NCI-H82 treated with DMSO at 0.1 percent for 48 hours (cell line): ENCODE results near the gene KIF1A.
"Not testable (repeated sequence)": the region's sequence is repeated elsewhere in the genome, so short reads cannot be mapped to it uniquely, and the experiment has no call there.

ENCODE experiments used
- DNase-seq: peaks from one replicate; lab custom pipeline; 2025; ENCODE audit not compliant: unreplicated experiment; lab: John Stamatoyannopoulos, UW

Gene KIF1A

GRCh38 chr2:240787521-240788472, 32.2 kb downstream of the KIF1A start:
- DNase-seq = no peak

GRCh38 chr2:240786871-240787311, 33.1 kb downstream of the KIF1A start:
- DNase-seq = no peak

- no peak for DNase-seq
These were observed 33.6 kb downstream of the KIF1A start for GRCh38 chr2:240786355-240786841.

DNA sequence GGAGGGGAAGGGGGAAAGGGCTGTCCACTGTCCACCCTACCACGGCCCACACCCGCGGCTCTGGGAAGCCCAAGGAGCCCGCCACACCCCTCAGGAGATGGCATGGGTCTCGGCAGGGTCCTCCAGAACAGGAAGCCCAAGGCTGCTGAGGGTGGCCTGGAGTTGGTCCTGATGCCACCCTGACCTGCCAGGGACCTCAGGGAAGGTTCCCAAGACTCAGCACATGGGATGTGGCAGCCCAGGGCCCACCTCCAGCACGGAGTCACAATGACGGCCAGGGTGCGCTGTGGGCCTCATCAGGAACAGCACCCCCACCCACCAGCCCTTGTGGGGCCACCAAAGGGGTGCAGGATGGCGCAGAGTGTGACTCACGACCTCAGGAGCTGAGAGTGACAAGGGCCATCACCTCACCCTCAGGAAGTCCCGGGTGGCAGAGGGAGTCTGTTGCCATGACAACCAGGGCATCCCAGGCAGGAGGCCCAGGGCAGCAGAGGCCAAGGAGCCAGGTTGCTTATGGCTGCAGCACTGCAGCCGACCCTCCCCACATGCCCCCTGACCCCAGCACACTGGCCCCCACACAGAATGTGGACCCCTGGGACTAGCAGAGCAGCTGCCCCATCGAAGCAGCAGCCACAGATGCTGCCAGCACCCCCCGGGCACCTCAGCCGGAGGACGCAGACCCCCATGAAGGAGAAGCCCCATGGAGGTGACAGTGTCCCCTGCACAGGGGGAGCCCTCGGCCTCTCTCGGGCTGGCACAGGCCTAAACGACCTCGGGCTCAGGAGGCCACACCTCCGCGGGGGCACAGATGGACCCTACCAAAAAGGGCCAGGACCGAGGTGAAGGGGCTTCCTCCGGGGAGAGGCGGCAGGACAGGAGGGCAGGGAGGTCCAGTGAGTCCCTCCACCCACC, 34.3 kb downstream of the KIF1A start:
- no peak for DNase-seq

GRCh38 chr2:240784629-240785423, 35.2 kb downstream of the KIF1A start:
- DNase-seq = no peak

DNA sequence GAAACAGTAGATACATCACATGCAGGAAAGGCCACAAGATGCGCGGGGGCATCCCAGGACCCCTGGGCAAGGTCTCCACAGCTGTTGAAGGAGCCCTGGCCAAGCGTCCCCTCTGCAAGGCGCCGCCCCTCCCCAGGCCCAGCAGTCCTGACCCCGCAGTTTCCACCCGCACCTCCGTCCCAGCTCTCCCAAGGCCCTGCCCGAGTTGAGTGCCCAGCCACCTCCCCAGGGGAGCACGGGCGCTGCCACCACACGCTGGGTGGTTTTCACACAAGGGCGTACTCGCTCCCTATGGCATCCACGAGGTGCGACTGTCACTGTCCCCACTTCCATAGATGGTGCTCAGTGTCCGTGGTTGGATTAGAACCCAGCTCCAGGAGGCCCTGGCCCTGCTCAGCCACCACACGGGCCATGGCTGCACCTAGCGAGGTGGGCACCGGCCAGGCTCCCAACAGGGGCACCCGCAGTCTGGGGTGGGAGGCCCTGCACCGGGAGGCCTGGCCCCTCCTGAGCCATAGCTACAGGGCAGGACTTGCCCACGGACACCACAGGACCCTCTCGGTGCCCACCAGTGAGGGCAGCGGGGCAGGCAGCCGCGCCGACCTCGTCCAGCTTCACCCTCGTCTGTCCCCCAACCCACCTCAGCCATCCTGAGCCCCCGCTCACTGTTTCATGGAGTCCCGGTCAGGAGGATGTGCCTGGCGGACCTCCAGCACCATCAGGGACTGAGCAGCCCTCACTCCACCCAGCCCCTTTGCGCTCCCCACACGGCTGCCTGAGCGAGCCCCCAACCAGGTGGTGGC, 36.0 kb downstream of the KIF1A start:
- DNase-seq = no peak

DNA sequence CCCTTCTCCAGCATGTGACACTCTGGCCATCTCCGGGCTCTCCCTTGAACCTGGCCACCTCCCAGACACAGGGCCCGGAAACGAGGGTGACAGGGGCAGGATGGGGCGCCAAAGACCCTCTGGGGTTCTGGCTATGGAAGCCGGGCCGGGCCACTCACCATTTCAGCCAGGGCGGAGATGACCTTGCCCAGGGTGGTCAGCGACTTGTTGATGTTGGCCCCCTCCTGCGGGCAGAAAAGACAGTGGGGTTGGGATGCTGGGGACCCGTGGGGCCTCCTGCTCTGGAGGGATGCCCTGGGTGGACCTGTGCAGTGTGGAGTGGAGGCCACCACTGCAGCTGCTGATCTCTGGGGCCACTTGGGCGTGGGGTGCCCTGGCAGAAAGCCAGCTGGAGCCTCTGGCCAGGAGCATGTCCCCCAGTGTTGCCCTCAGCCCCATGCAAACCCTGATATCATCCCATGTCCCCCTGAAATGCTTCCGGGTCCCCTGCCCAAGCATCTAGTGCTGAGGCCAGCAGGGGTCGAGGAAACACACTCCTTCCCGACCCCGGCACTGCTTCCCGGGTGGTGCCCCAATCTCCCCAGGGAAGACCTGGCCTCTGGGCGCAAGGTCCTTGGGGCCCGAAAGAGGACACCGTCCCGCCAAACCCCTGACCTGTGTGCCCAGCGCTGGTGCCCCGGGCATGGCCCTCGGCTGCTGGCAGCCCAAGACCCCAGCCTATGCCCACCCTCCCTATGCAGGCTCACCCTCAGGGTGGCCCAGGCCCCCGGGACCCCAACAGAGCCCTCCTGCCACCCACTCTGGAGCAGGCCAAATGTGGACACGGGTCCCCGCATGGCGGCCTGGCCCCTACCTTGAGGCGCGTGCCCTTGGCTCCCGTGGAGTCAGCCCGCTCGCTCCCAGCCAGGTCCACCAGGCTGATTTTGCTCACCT, 36.9 kb downstream of the KIF1A start:
- no peak for DNase-seq

DNA sequence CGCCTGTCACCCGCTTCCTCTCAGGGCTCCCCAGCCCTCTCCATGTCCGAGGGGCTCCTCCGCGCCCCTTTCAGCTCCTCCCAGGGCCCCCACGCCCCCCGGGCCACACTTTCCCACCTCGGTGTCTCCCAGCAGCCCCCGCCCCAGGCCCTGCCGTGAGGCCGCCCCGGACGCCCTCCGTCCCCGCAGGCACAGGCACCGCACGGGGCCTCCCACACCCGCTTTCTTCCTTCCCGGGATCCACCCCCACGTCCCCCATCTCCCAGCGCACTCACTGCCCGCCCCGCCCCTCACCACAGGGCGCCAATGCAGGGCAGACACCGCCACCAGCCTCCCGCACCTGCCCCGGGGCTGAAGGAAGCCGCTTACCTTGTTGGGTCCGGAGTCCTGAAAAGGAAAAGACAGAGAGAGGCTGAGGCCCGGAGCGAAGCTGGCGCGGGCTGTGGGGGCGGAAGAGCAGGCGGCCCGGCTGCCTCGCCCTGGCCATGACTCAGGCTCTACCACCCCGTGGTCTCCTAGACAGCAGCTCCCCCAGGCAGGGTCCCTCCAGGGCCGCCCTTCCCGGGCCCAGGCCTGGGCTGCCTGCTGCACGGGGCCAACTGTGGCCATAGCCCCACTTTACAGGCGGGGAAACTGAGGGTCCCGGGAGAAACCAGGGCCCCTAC, 37.7 kb downstream of the KIF1A start:
- no peak for DNase-seq

- DNase-seq = no peak
These were observed 38.4 kb downstream of the KIF1A start for GRCh38 chr2:240781471-240782220.

DNA sequence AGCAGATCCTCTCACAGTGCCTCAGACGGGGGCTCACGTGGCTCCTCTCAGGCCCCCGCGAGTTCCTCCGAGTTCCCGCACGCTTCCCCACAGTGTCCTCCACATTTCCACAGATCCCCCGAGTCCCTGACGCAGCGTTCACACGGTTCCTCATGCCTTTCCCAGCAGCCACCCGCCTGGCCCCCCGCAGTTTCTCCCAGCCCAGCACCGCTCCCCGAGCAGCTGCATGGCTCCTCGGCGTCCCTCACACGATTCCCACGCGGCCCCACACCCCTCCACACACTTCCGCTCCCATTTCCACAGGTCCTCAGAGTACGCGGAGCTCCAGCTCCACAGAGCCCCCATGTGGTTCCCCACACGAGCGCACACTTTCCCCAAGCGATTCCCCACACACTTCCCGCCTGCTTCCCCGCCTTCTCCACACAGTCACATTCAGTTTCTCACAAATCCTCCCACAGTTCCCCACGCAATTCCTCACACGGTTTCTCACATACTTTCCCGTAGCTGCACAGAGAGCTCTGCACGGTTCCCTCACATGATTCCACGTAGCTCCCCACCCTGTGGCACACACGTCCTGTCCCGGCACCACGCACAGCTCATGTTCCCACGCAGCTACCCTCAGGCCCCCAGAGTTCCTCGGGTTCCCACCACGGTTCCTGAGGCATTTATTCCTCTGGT, 39.9 kb downstream of the KIF1A start:
- no peak for DNase-seq

GRCh38 chr2:240779250-240779832, 40.7 kb downstream of the KIF1A start:
- not testable (repeated sequence) for DNase-seq

GRCh38 chr2:240778426-240778825, 41.6 kb downstream of the KIF1A start:
- no peak for DNase-seq

- no peak for DNase-seq
These were observed 42.4 kb downstream of the KIF1A start for GRCh38 chr2:240777456-240778212.

DNA sequence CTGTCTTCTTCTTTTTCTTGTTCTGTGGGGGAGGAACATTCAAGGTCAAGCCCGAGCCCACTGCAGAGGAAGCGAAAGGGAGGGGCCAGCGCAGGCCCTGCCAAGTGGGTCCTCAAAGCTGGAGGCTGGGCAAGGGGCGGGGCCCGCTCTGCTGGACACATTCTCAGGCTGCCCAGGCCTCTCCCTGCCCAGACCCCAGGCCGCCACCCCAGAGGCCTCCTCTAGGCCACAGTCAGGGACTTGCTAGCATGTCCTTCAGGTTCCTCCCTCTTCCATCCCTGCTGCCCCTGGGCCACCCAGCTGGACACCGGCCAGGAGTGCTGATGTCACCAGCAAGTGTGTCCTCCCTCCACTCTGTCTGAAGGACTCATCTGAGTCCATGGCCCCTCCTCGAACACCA, 44.1 kb downstream of the KIF1A start:
- DNase-seq = no peak

DNA sequence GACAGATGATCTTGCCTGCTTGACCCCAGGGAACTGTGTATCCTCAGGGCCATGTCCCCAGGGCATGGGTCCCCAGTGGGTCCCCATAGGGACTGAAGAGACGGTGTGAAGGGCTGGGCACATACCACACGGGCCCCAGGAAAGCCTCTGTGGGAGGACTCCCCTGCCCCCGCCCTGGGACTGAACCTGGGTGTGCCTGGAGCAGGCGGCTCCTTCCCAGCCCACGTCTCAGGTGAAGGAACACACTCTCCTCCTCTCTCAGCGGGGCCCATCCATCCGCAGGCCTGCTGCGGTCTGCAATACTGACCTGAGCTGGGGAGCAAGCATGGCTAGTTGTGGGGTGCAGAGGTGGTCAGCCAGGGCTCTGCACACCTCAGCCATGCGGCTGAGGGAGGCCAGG, 45.2 kb downstream of the KIF1A start:
- no peak for DNase-seq

GRCh38 chr2:240769096-240769495, 50.9 kb downstream of the KIF1A start:
- no peak for DNase-seq
